GM19193 (cell line): ENCODE measurements around the gene UTP3.
A peak's percentile ranks its signal among the peaks of the same experiment; 100 is the strongest.

Experiments used
- POLR2A ChIP-seq: IDR thresholded peaks from 4 replicates; pipeline ENCODE4 v1.6.1; 2011; ENCODE audit not compliant: insufficient read depth, insufficient read length; ENCODE audit errors: extremely low read depth

Gene UTP3, protein sequence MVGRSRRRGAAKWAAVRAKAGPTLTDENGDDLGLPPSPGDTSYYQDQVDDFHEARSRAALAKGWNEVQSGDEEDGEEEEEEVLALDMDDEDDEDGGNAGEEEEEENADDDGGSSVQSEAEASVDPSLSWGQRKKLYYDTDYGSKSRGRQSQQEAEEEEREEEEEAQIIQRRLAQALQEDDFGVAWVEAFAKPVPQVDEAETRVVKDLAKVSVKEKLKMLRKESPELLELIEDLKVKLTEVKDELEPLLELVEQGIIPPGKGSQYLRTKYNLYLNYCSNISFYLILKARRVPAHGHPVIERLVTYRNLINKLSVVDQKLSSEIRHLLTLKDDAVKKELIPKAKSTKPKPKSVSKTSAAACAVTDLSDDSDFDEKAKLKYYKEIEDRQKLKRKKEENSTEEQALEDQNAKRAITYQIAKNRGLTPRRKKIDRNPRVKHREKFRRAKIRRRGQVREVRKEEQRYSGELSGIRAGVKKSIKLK

DNA sequence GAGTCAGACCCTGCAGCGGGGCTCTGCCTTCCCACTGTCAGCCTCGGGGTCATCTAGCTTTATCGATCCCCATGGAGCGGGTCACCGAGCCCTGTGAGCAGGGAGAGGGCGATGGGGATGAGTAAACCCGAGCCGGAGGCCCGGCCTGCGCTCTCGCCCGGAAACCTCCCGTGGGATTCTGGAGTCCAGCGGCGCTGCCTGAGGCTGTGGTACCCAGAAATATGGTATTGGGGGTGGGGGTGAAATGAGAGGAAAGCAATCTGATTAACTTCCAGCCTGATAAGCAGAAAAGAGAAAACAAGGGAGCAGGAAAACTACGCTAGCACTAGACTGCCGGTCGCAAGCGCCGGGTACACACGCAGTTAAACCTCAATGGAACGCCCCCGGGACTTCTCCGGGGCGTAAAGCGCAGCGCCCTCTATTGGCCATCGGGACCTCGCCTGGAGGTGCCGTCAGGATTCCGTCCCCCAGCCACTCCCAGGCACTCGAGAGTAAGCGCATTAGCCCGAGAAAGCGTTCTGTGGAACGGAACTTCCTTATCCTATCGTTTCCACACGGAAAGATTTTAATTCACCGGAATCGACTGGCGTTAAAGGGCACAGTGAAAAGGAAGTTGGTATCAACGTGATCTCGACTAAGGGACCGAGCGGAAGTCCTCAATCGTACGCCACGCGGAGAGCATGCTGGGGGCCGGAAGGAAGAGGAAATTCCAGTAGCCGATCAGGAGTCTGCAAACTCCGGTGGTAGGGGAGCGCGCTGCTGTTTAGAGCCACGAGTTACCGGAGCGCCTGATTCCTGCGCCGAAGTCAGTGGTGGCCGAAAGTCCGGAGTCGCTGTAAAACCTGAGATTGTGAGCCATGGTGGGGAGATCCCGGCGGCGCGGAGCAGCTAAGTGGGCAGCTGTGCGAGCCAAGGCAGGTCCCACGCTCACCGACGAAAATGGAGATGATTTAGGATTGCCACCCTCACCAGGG lies at the start of gene UTP3:
Gene UTP3, plus strand, starts transcription at position 712 of the 974 bp plus-strand sequence. Its CDS starts 146 bp downstream, at position 858.
- peak; percentile 82 for TF ChIP-seq POLR2A

DNA sequence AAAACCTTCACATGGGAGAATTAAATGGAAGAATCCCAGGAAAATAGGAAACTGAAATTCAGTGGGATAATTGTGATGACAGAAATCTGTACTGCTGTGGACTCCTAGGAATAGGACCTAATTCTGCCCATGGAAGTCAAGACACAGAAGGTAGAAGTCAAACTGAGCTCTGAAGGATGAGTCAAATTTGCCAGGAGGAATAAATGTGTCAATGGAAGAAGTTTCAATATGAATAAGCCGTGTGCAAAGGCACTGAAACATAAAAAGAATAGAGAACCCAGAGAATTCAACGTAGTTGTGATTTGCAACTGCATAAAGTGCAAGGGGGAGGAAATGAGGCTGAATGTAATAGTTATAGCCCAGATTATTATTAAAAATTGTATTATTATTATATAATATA lies 48.1 kb upstream of the UTP3 start:
- no peak for TF ChIP-seq POLR2A

- no peak for TF ChIP-seq POLR2A
These were observed 36.3 kb upstream of the UTP3 start for GRCh38 chr4:70651864-70652506.

- no peak for TF ChIP-seq POLR2A
These were observed 33.7 kb upstream of the UTP3 start for GRCh38 chr4:70654605-70655011.

- TF ChIP-seq POLR2A = no peak
These were observed 31.0 kb upstream of the UTP3 start for GRCh38 chr4:70657326-70657725.

- no peak for TF ChIP-seq POLR2A
These were observed 29.9 kb upstream of the UTP3 start for GRCh38 chr4:70658418-70658817.

DNA sequence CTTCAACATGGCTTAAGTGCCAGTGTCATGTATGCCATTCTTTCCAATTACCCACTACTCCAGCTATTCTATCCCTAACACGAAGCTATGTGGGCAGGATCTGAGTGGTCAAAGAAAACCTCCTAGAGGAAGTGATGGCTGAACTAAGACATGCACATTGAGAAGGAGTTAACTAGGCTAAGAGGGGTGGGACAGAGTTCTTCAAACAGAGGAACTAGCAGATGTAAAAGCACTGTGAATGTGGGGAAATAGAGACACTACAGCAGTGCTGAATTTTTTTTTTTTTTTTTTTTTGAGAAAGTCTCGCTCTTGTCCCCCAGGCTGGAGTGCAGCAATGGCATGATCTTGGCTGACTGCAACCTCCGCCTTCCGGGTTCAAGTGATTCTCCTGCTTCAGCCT lies 28.2 kb upstream of the UTP3 start:
- TF ChIP-seq POLR2A = no peak

GRCh38 chr4:70666369-70666768 lies 22.0 kb upstream of the UTP3 start, which contains the start of gene JCHAIN:
Gene JCHAIN, minus strand, starts transcription at chr4:70666508. Its CDS starts 18 bp downstream, at chr4:70666490.
- TF ChIP-seq POLR2A = no peak

- TF ChIP-seq POLR2A = no peak
These were observed 20.4 kb upstream of the UTP3 start for GRCh38 chr4:70667740-70668535.

DNA sequence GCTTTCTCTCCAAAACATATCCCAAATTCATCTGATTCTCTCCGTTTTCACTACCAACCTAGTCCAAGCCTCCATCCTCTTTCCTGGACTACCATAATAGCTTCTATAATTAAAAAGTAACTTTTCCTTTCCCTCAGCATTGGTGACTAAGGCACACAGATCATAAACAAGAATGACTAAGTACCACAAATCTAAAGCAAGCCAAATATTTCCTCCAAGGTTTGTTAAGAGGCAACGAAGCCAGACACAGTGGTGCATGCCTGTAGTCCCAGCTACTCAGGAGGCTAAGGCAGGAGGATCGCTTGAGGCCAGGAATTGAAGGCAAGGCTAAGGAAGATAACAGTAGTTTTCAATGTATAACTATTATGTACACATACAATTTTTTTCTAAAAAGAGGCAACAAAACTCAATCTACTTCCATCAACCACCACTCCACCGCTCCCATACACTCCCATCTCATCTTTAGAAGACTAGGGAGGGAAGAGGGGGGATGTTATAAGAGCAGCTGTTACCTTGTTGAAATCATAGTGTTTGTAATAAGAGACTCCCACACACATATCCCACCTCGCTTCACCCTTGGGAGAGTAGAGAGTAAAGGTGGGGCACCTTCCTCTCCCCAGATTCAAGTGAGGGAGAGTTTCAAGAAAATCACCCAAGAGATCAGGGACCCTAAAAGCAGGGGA lies 17.9 kb upstream of the UTP3 start:
- no peak for TF ChIP-seq POLR2A

DNA sequence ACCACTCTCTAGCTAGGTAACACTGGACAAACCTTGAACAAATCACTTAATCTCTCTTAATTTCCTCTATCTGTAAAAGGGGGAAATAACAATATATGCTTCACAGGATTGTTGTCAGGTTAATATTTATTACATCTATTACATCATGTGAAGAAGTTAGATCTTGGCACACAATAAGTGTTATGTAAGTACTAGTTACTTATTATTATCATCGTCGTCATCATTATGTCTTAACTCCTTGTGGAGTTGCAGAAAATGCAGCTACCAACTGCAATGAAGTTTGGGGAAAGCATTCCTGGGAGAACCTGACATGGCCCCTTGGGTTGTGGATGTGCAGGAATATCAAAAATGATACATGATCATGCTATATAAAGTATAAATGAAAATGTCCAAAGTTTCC lies 17.2 kb upstream of the UTP3 start:
- no peak for TF ChIP-seq POLR2A

- no peak for TF ChIP-seq POLR2A
These were observed 14.1 kb upstream of the UTP3 start for GRCh38 chr4:70674191-70674590.

DNA sequence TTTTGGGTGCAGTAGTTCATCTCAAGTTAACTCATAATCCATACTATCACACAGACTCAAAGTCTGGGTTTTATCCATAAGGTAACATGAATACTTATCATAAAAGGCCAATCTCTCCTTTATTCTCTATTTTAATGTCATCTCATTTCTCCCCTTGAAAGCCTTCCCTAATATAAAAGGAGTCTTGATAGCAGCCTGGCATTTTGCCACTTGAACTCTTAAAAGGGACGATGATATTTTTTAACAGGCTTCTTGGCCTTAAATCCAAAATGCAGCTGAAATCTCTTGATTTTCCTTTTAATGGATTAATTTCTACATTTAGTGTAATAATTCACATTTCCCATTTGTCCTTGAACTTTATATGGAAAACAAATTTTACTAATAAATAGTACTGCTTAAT lies 13.6 kb upstream of the UTP3 start:
- no peak for TF ChIP-seq POLR2A

DNA sequence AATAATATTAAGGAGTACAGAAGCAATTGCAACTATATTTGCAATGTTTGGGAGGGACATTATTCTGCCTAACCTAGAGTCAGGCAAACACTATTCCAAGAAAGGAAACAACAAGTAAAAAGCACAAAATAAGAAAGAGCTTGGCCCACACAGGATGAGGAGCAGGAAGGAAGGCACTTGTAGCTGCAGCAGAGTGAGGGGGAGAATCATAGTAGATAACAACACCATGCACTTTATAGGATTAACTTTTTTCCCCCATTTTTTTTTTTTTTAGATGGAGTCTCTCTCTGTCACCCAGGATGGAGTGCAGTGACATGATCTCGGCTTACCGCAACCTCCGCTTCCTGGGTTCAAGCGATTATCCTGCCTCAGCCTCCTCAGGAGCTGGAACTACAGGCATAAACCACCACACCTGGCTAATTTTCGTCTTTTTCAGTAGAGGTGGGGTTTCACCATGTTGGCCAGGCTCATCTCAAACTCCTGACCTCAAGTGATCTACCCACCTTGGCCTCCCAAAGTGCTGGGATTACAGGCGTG lies 11.7 kb upstream of the UTP3 start:
- no peak for TF ChIP-seq POLR2A

- no peak for TF ChIP-seq POLR2A
These were observed 9.8 kb upstream of the UTP3 start for GRCh38 chr4:70678383-70678999.
